ENCODE results near the gene ASIP.

Gene ASIP

GRCh38 chr20:34264141-34264540 lies 22.9 kb downstream of the ASIP start:
- no peak for TF ChIP-seq Cebpa-rat (IDR thresholded peaks at IDR 0.05)
- no peak overlapping the region for H3K4me3 ChIP-seq
- H3K36me3 ChIP-seq, result peaks cover 0 to 5% (median 0%) of the 10 kb centered on the region in 11 experiments; a peak in 1 of 22 replicates
- peaks cover 7 to 12% (median 10%) of the 10 kb centered on the region in 11 experiments for H3K27me3 ChIP-seq
- H4K20me1 ChIP-seq, result peaks cover 0 to 9% (median 0%) of the 10 kb centered on the region in 11 experiments; a peak in 3 of 22 replicates
- no peak overlapping the region for H3K27ac ChIP-seq
- H3K4me2 ChIP-seq, result no peak overlapping the region
- H3K9me3 ChIP-seq (replicated peaks in 1 of 11), result no peaks in the 10 kb centered on the region; a peak in 1 of 22 replicates
- H3K9ac ChIP-seq, result no peak overlapping the region
- H3K4me1 ChIP-seq, result peaks cover 10 to 27% (median 17%) of the 10 kb centered on the region in 10 experiments

- Histone ChIP-seq H3K4me1 (peaks cover 11 to 26% (median 17%) of the 10 kb centered on the region in 10 experiments; a peak in 19 of 20 replicates), H3K4me2 (no peak overlapping the region), H3K9ac (no peak overlapping the region), H3K9me3 (replicated peaks in 1 of 11) (no peaks in the 10 kb centered on the region; a peak in 1 of 22 replicates), H3K4me3 (no peak overlapping the region), H3K27ac (no peak overlapping the region), H3K36me3 (peaks cover 0 to 20% (median 12%) of the 10 kb centered on the region in 11 experiments; a peak in 16 of 22 replicates), H3K27me3 (peaks cover 20 to 32% (median 28%) of the 10 kb centered on the region in 11 experiments), H4K20me1 (peaks cover 0 to 29% (median 6%) of the 10 kb centered on the region in 11 experiments; a peak in 9 of 22 replicates)
- TF ChIP-seq Cebpa-rat (IDR thresholded peaks at IDR 0.05), result no peak
Observed at GRCh38 chr20:34268145-34268544, 26.9 kb downstream of the ASIP start.

- peak overlapping the region; percentile 79 to 97 (median 90) for H3K4me2 ChIP-seq
- H3K9me3 ChIP-seq (replicated peaks in 1 of 11), result no peaks in the 10 kb centered on the region
- H3K27ac ChIP-seq, result peak overlapping the region in 4 of 11 experiments; percentile 17 to 36 (median 33); a peak in 6 of 22 replicates
- peaks cover 20 to 32% (median 28%) of the 10 kb centered on the region in 11 experiments for H3K27me3 ChIP-seq
- H3K4me1 ChIP-seq, result peaks cover 11 to 20% (median 15%) of the 10 kb centered on the region in 10 experiments; a peak in 19 of 20 replicates
- peaks cover 0 to 29% (median 6%) of the 10 kb centered on the region in 11 experiments; a peak in 9 of 22 replicates for H4K20me1 ChIP-seq
- TF ChIP-seq Cebpa-rat (IDR thresholded peaks at IDR 0.05), result no peak
- peak overlapping the region; percentile 37 to 64 (median 50) for H3K4me3 ChIP-seq
- peaks cover 4 to 26% (median 21%) of the 10 kb centered on the region in 11 experiments; a peak in 21 of 22 replicates for H3K36me3 ChIP-seq
- H3K9ac ChIP-seq, result peak overlapping the region; percentile 25 to 67 (median 60); a peak in 21 of 22 replicates
Observed at GRCh38 chr20:34268851-34269636, 27.8 kb downstream of the ASIP start.

GRCh38 chr20:34269996-34270627 lies 28.9 kb downstream of the ASIP start:
- Histone ChIP-seq H3K9ac (no peak overlapping the region), H3K4me3 (no peak overlapping the region), H3K36me3 (peaks cover 15 to 37% (median 31%) of the 10 kb centered on the region in 11 experiments), H3K27ac (no peak overlapping the region), H3K4me1 (peaks cover 11 to 20% (median 15%) of the 10 kb centered on the region in 10 experiments; a peak in 19 of 20 replicates), H3K27me3 (peaks cover 20 to 32% (median 28%) of the 10 kb centered on the region in 11 experiments), H4K20me1 (peaks cover 0 to 29% (median 6%) of the 10 kb centered on the region in 11 experiments; a peak in 9 of 22 replicates), H3K9me3 (replicated peaks in 1 of 11) (no peaks in the 10 kb centered on the region), H3K4me2 (peak overlapping the region; percentile 21 to 93 (median 88); a peak in 16 of 22 replicates)
- no peak for TF ChIP-seq Cebpa-rat (IDR thresholded peaks at IDR 0.05)

GRCh38 chr20:34271956-34272355 lies 30.7 kb downstream of the ASIP start:
- Histone ChIP-seq H3K4me3 (no peak overlapping the region), H3K36me3 (peaks cover 33 to 56% (median 50%) of the 10 kb centered on the region in 11 experiments), H3K9me3 (replicated peaks in 1 of 11) (no peaks in the 10 kb centered on the region), H3K9ac (no peak overlapping the region), H4K20me1 (peaks cover 0 to 29% (median 6%) of the 10 kb centered on the region in 11 experiments; a peak in 10 of 22 replicates), H3K27ac (no peak overlapping the region), H3K4me1 (peaks cover 11 to 20% (median 15%) of the 10 kb centered on the region in 10 experiments; a peak in 19 of 20 replicates), H3K4me2 (no peak overlapping the region), H3K27me3 (peaks cover 20 to 32% (median 28%) of the 10 kb centered on the region in 11 experiments)
- TF ChIP-seq Cebpa-rat (IDR thresholded peaks at IDR 0.05), result no peak

- H3K4me2 ChIP-seq, result no peak overlapping the region
- H3K27ac ChIP-seq, result no peak overlapping the region
- TF ChIP-seq Cebpa-rat (IDR thresholded peaks at IDR 0.05), result no peak
- no peak overlapping the region for H3K4me3 ChIP-seq
- no peaks in the 10 kb centered on the region for H3K9me3 ChIP-seq (replicated peaks in 1 of 11)
- no peak overlapping the region for H3K9ac ChIP-seq
- H4K20me1 ChIP-seq, result peaks cover 0 to 27% (median 3%) of the 10 kb centered on the region in 11 experiments; a peak in 9 of 22 replicates
- H3K4me1 ChIP-seq, result peaks cover under 1 to 8% (median 3%) of the 10 kb centered on the region in 10 experiments; a peak in 14 of 20 replicates
- peaks cover 58 to 83% (median 72%) of the 10 kb centered on the region in 11 experiments for H3K36me3 ChIP-seq
- peaks cover 3 to 16% (median 12%) of the 10 kb centered on the region in 11 experiments for H3K27me3 ChIP-seq
Observed at GRCh38 chr20:34274694-34275093, 33.5 kb downstream of the ASIP start.

GRCh38 chr20:34281177-34281576 lies 40.0 kb downstream of the ASIP start:
- no peak overlapping the region for H3K9ac ChIP-seq
- peaks cover 87 to 100% (median 97%) of the 10 kb centered on the region in 11 experiments for H3K36me3 ChIP-seq
- no peaks in the 10 kb centered on the region for H3K9me3 ChIP-seq (replicated peaks in 1 of 11)
- H3K4me2 ChIP-seq, result no peak overlapping the region
- no peak overlapping the region for H3K4me3 ChIP-seq
- peaks cover 11 to 24% (median 15%) of the 10 kb centered on the region in 10 experiments; a peak in 18 of 20 replicates for H3K4me1 ChIP-seq
- no peaks in the 10 kb centered on the region for H3K27me3 ChIP-seq
- peaks cover 0 to 14% (median 5%) of the 10 kb centered on the region in 11 experiments; a peak in 5 of 22 replicates for H4K20me1 ChIP-seq
- H3K27ac ChIP-seq, result no peak overlapping the region
- no peak for TF ChIP-seq Cebpa-rat (IDR thresholded peaks at IDR 0.05)

- Histone ChIP-seq H4K20me1 (peaks cover 0 to 14% (median 5%) of the 10 kb centered on the region in 11 experiments; a peak in 5 of 22 replicates), H3K4me3 (no peak overlapping the region), H3K9me3 (replicated peaks in 1 of 11) (no peaks in the 10 kb centered on the region), H3K4me2 (peak overlapping the region in 5 of 11 experiments; percentile 5 to 38 (median 28); a peak in 6 of 22 replicates), H3K4me1 (peaks cover 11 to 24% (median 15%) of the 10 kb centered on the region in 10 experiments; a peak in 18 of 20 replicates), H3K27me3 (no peaks in the 10 kb centered on the region), H3K36me3 (peaks cover 87 to 100% (median 97%) of the 10 kb centered on the region in 11 experiments), H3K27ac (no peak overlapping the region), H3K9ac (no peak overlapping the region)
- TF ChIP-seq Cebpa-rat (IDR thresholded peaks at IDR 0.05), result no peak
Observed at GRCh38 chr20:34282041-34282440, 40.8 kb downstream of the ASIP start.

Measured in BLaER1 treated with 17β-estradiol and CSF1 and Interleukin-3, amounts not matched to agents 10 nM and 100 nM (cell line).